Right cardiac atrium (tissue), 5 donors: ENCODE results near the gene NME7. TPM values are rescaled to one million over a fixed set of nuclear protein-coding genes. Genes with fewer than 3 reads are reported as not detected.

ENCODE experiments used
- ATAC-seq, 2 donors: fragments of 200-7000 bp; cut with Tn5 transposase; one replicate each; pipeline versions ENCODE4 v1.8.0 to v1.9.1; 2020; ENCODE audit warnings: moderate library complexity in 2 of 2, mild to moderate bottlenecking in 1 of 2
- DNase-seq, 3 donors: peaks; one replicate each; pipeline ENCODE4 v3.0.0-alpha.2; 2020
- H3K27ac ChIP-seq: one replicate; pipeline ENCODE4 v1.5.1; 2013; ENCODE audit warnings: mild to moderate bottlenecking, low read length, control low read depth, moderate library complexity
- H3K27me3 ChIP-seq: one replicate; pipeline ENCODE4 v1.6.1; 2013; ENCODE audit not compliant: control insufficient read depth, insufficient read depth
- H3K4me1 ChIP-seq: one replicate; pipeline ENCODE4 v1.6.1; 2013; ENCODE audit warnings: low read length; ENCODE audit not compliant: control insufficient read depth, insufficient read depth
- H3K4me3 ChIP-seq: one replicate; pipeline ENCODE4 v1.5.1; 2013; ENCODE audit warnings: low read length, control low read depth
- H3K9me3 ChIP-seq: one replicate; pipeline ENCODE4 v1.6.1; 2013; ENCODE audit warnings: low read length; ENCODE audit not compliant: control insufficient read depth
- WGBS: extraction: QIAGEN DNeasy Blood & Tissue Kit; methylation state at CpG from one replicate; pipeline ENCODE4 v1.1.7; 2013; 5-methylcytosine and 5-hydroxymethylcytosine counted together
- intact Hi-C, 4 donors: fragments of 100-400 bp; cut with DNase I; formaldehyde crosslinking; loops; one replicate each; pipeline versions ENCODE4 v1.11.0 to v1.14.0; 2022 to 2023
- polyA plus RNA-seq: library from polyadenylated mRNA; stranded (reverse); fragments of 200-250 nt; gene quantifications from one replicate; pipeline ENCODE4 v1.2.3, GENCODE V29; 2013
- total RNA-seq, 4 donors: library from RNA; stranded (reverse); fragmentation: NEBNext Ultra II Directional; extraction: Animal tissue kit (Norgen Biotek cat#: 25700); gene quantifications; one replicate each; pipeline ENCODE4 v1.2.1, GENCODE V29; 2021
- donor health status: healthy with polysubstance abuse.
- donor health status: DM: no; HTN: yes; CAD: no.
- donor health status: DM: no; HTN: no; CAD: no.
- donor health status: DM: no; HTN: yes; CAD: no; lungs with severe emphysema.
- donor health status: DM: yes; HTN: yes; CAD: no.

Gene NME7
- total and polyA plus RNA-seq, 5 donors, result 8.7 to 15.1 (median 9.3) TPM

DNA sequence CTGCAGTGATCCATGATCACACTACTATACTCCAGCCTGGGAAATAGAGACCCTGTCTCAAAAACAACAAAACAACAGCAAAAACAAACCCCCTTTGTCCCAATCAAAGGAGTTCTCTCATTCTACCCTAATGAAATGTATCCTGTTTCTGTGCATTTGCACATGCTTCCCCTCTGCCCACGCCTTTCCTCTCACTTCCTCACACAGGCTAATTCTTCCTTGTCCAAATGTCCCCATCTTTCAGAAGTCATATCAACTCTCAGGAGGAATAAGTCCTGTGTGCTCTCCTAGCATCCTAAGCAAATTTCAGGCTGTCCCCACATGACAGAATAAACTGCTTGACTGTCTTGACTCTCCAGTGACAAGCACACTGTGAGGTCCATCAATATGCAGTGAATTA, 269.2 kb downstream of the NME7 start:
- Histone ChIP-seq H3K4me1 (peaks cover 9% of the 10 kb centered on the region), H3K27me3 (no peaks in the 10 kb centered on the region), H3K9me3 (no peaks in the 10 kb centered on the region), H3K4me3 (no peak overlapping the region), H3K27ac (no peak overlapping the region)
- ATAC-seq (no peak), DNase-seq (no peak)
- 91% methylated on average over 1 of the region's 1 CpG for WGBS
- intact Hi-C loops, result no loop called here

DNA sequence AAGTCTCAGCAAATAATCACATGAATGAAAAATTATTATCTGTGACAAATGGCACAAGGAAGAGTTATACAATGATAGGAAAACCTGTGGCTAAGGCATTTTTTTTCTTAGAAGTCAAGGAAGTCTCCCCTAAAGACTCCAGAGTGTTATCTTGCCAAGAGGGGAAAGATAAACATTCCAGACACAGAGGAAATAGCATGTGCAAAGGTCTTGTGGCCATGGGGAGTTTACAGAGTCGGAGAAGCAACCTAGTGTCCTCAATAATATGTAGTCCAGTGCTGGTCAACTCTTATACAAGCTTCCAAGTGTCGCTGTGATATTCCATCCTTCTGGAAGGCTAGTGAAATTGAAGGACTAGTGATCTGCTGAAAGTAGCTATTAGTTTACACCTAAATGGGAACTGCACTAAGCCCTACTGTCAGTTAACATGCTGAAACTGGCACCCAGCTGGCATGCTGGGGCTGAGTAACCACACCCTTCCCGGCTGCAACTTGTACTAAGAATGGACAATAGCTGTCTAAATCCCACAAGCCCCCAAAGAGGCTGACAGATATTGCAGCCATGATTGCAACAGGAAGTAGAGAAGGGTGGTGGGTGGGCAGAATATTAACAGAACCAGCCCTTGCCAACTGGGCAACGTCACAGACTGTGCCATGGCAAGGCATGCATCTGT, 272.6 kb downstream of the NME7 start:
- H3K4me3 ChIP-seq, result no peak overlapping the region
- H3K4me1 ChIP-seq, result no peaks in the 10 kb centered on the region
- no peaks in the 10 kb centered on the region for H3K27me3 ChIP-seq
- ATAC-seq (no peak), DNase-seq (no peak)
- H3K9me3 ChIP-seq, result no peaks in the 10 kb centered on the region
- 76% methylated on average over 4 of the region's 4 CpGs for WGBS
- intact Hi-C loops, result no loop called here
- H3K27ac ChIP-seq, result no peak overlapping the region

DNA sequence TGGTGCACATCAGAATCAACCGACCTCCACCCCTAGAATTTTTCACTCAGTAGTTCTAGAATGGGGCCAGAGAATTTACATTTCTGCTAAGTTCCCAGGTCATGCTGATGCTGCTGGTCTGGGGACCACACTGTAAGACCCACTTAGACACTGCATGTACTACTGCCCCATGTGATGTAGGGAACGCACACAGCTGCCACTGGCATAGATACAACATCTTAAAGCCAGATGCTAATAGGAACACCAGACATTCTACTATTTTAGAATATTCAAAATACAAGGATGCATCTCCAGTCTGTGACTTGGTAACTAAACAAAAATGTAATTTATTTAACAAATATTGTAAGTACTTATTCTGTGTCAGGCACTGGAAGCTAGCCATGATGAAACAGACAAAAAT, 275.2 kb downstream of the NME7 start:
- DNase-seq (no peak), ATAC-seq (no peak)
- H3K27me3 ChIP-seq, result no peaks in the 10 kb centered on the region
- H3K4me1 ChIP-seq, result no peaks in the 10 kb centered on the region
- no peak overlapping the region for H3K27ac ChIP-seq
- H3K9me3 ChIP-seq, result no peaks in the 10 kb centered on the region
- intact Hi-C loops, result no loop called here
- H3K4me3 ChIP-seq, result no peak overlapping the region
- 98% methylated on average over 2 of the region's 2 CpGs for WGBS

DNA sequence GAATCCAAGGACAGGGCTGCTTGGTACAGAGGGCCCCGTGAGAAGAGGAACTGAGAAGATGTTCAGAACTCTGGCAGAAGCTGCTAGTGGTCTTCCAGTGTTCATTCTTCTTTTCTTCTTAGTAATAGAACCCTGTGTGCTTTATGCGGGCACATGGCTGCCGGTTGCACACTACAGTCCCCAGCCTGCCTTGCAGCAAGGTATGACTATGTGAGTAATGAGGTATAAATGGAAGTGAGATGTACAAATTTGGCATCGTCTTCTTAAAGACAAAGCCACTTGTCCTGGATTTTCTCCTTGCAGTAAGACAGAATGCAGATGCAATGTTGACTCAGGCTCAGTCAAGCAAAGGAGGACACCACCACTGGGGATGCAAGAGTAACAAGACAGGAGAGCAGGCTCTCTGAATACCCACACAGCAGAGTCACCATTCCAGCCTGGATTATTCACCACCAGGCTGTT, 276.1 kb downstream of the NME7 start:
- intact Hi-C loops, result no loop called here
- 92% methylated on average over 4 of the region's 4 CpGs for WGBS
- Histone ChIP-seq H3K4me1 (peaks cover 2% of the 10 kb centered on the region), H3K27me3 (no peaks in the 10 kb centered on the region), H3K4me3 (no peak overlapping the region), H3K27ac (no peak overlapping the region), H3K9me3 (no peaks in the 10 kb centered on the region)
- ATAC-seq (no peak), DNase-seq (no peak)

DNA sequence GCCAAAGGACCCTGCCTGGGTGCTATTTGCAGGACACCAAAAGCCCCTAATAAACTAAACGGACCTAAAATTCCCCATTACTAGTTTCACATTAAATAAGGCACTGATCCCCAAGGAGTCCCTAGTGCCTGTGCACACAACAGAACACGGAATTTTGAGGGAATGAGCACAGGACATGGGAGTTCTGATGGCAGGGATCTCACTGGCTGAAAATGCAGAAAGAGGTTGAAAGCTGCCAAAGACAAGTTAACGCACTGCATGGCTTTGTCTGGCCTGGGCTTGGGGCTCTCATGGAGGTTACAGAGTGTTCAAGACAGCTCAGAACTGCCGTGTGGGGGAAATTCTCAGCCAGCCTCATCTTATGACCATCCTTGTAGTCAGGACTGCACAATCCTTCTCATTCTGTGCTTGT, 276.7 kb downstream of the NME7 start:
- Histone ChIP-seq H3K4me1 (peaks cover 2% of the 10 kb centered on the region), H3K9me3 (no peaks in the 10 kb centered on the region), H3K27me3 (no peaks in the 10 kb centered on the region), H3K27ac (no peak overlapping the region), H3K4me3 (no peak overlapping the region)
- intact Hi-C loops, result no loop called here
- DNase-seq, result no peak
- ATAC-seq, result no peak
- 55% methylated on average over 4 of the region's 4 CpGs for WGBS

DNA sequence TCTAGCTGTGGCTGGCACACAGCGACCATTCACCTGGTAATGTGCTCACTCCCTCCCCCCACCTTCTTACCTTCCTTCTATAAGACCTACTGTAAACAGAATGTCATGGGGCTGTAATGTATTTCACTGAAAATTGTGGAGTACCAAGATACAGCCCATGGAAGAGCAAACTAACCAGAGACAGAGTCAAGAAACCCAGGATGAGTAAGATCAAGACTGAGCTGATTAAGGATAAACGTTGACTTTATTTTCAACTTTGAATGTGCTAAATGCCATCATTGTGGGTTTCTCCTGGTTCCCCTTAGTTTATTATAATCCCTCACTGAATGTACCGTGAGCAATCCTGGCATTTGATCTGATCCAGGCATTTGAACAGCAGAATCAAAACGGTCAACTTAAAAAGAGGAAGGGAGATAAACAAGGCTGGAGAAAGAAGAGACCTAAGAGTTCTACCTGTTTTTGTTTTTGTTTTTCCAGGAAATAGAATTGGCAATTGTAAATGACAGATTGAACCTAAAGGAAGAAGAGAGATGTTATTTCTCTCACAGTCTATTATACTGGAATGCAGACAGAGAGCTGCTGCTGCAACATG, 277.2 kb downstream of the NME7 start:
- no peak for ATAC-seq
- no peak for DNase-seq
- intact Hi-C loops, result no loop called here
- H3K4me1 ChIP-seq, result peaks cover 2% of the 10 kb centered on the region
- no peaks in the 10 kb centered on the region for H3K27me3 ChIP-seq
- no peak overlapping the region for H3K4me3 ChIP-seq
- 62% methylated on average over 4 of the region's 4 CpGs for WGBS
- H3K9me3 ChIP-seq, result no peaks in the 10 kb centered on the region
- H3K27ac ChIP-seq, result no peak overlapping the region

DNA sequence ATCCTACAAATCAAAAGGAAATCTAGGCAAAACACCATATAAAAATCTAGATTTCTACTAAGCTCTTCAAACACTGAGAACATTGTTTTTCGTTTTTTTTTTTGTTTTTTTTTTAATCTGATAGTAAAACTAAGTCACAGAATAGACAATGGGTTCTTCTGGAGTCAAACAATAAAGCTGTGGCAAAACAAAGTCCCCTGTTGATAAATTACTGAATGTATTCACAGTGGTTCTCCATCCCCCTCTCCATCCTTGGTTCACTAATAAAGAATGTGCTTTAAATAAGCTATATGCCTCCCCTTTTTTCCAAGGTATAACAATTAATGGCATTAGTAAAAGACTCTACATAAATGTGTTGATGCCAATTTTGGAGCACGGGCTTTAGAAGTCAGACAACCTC, 277.8 kb downstream of the NME7 start:
- ATAC-seq (no peak), DNase-seq (no peak)
- Histone ChIP-seq H3K27ac (no peak overlapping the region), H3K9me3 (no peaks in the 10 kb centered on the region), H3K27me3 (no peaks in the 10 kb centered on the region), H3K4me3 (no peak overlapping the region), H3K4me1 (peaks cover 2% of the 10 kb centered on the region)
- 84% methylated on average over 2 of the region's 2 CpGs for WGBS
- intact Hi-C loops, result no loop called here

DNA sequence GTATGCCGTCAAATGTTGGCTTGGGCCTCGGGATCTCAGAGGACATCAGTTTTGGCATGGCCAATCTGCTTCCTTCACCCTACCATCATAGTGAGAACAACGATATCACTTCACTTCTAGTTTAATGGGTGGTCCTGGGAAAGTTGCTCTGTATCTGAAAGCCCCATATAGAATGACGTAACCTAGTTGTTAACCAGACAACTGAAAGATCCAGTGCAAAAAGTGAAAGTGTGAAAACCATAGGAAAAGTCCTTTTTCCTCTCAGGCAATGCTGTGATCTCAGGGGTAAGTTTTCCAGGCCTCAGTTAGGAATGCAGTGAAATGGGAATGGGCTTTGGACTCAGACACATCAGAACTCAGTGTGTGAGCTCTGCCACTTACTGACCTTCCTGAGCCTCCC, 279.7 kb downstream of the NME7 start:
- intact Hi-C loops, result no loop called here
- Histone ChIP-seq H3K27me3 (no peaks in the 10 kb centered on the region), H3K4me3 (no peak overlapping the region), H3K27ac (no peak overlapping the region), H3K4me1 (peaks cover 2% of the 10 kb centered on the region), H3K9me3 (no peaks in the 10 kb centered on the region)
- 74% methylated on average over 4 of the region's 4 CpGs for WGBS
- DNase-seq (no peak), ATAC-seq (no peak)

DNA sequence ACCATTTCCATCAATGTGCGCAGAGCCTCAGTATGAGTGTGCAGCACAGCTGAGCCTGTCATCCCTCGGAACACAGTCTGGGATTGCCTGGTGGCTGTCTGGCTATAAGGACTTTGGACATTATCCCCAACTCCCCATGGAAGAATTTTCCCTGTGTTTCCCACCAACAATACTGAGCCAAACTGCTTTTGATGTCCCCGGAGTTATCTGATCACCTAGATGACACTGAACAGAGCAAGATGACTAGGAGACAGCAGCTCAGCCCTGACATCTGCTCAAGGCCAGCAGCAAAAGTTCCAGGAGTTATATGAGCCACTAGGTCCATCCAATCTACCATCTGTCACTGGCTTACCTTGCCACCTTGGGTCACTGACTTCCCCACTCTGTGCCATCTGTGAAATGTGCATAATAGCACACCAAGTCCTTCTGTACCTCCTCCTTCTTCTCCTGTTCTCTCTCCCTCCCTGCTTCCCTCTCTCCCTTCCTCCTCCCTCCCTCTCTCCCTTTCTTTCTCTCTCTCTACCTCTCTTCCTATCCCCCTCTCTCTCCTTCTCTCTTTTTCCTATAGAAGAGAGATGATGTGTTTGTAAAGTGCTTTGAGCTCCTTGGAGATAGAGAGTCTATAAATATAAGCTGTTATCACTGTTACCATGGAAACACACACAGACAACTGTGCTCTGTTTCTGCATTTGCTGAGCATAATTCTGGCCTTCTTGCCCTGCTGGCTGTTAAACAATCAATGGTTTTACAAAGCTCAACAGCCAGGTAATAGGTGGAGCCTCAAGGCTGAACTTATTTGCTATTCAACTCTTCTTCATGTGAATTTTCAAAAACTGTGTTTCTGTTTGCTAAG, 280.8 kb downstream of the NME7 start:
- H3K9me3 ChIP-seq, result no peaks in the 10 kb centered on the region
- H3K27me3 ChIP-seq, result no peaks in the 10 kb centered on the region
- DNase-seq (no peak), ATAC-seq (peak; percentile 80 to 83)
- WGBS, result 71% methylated on average over 3 of the region's 3 CpGs
- intact Hi-C loops, result no loop called here
- peaks cover 2% of the 10 kb centered on the region for H3K4me1 ChIP-seq
- H3K4me3 ChIP-seq, result no peak overlapping the region
- no peak overlapping the region for H3K27ac ChIP-seq

DNA sequence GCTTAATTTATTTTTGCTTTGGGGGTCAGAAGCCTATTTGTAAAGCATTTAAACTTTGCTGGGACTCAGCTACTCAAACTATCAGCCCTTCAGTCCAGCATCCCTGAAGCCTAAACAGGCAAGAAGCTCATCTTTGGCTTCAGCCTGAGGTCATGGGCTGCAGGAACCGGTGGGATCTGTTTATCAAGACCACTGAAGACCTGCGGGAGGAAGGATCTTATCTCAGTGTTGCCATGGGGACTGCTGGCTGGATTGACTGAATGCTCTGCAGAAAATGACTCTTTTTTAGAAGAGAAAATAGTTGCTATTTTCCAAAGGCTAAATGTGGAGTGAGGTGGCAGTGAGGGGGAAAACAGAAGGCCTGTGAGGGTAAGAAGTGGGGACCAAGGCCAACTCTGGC, 281.7 kb downstream of the NME7 start:
- no peak overlapping the region for H3K27ac ChIP-seq
- peaks cover 2% of the 10 kb centered on the region for H3K4me1 ChIP-seq
- H3K27me3 ChIP-seq, result no peaks in the 10 kb centered on the region
- DNase-seq, result no peak
- intact Hi-C loops, result no loop called here
- H3K9me3 ChIP-seq, result no peaks in the 10 kb centered on the region
- 20% methylated on average over 2 of the region's 2 CpGs for whole genome bisulfite sequencing
- H3K4me3 ChIP-seq, result no peak overlapping the region
- ATAC-seq, result no peak
